DOHH2 (cell line): Measurements from ENCODE around the gene PTPRN2.

ENCODE experiments used
- CTCF ChIP-seq: fragments of 200-600 bp; sonication (generic); IDR thresholded peaks from one replicate; pipeline ENCODE4 v1.5.1; 2014; ENCODE audit warnings: antibody characterized with exemption, mild to moderate bottlenecking, low read depth, low read length; ENCODE audit not compliant: poor library complexity, severe bottlenecking
- EZH2phosphoT487 ChIP-seq: fragments of 200-600 bp; sonication (generic); IDR thresholded peaks from 2 replicates; pipeline ENCODE4 v1.6.1; 2017; ENCODE audit warnings: borderline replicate concordance, mild to moderate bottlenecking, antibody characterized with exemption, low read length, moderate library complexity, mixed read lengths

GRCh38 chr7:157506268-157506667 lies 1081.4 kb downstream of the PTPRN2 start:
- TF ChIP-seq CTCF: no peak
- TF ChIP-seq EZH2phosphoT487: no peak
